ENCODE measurements around the gene ARHGEF28. TPM values are rescaled to one million over a fixed set of nuclear protein-coding genes. Genes with fewer than 3 reads are reported as not detected.
A peak's percentile ranks its signal among the peaks of the same experiment; 100 is the strongest.

The ARHGEF28 gene
- total and polyA plus RNA-seq, 10 of the 15 experiments (the other 5 are each of a cell fraction or from before 2014, with no cell fraction given) = 0.10 to 0.72 (median 0.22) TPM; not detected in 2

DNA sequence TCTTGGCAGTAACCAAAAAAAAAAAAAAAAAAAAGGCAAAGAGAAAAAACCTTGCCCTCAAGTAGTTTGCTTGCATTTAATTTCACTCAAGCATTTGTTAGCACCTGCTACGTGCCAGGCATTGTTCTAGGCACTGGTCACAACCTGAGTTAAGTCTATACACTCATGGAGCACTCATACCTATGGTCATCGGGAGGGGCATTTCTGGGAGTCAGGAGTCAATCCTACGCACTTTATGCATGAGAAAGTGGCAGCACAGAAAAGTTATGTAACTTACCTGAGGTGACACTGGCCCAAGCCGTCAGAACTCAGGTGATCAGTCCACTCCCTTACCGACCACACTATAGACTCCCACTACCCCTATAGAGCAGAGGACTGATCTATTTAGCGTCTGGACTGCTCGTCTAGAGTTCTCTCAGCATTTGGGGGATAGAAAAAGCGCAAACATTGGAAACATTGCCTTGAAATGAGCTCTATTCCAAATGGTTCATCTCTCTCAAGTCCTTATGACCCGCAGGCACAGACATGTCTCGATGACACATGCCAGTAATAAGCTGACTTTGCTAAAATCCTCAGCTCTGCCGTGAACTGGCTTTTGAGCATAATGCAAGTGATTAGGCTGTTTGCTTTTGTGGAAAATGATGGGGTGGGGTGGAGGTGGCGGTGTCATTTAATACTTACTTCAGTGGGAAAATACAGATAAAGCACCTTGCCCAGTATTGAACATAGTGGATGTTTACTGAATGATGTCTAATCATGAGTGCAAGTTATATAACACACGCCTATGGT lies 160.2 kb downstream of the ARHGEF28 start:
- ATAC-seq (no peak), FAIRE-seq (no peak), DNase-seq (ENCODE audit: low read depth, low spot score) (no peak)
- RAD21 ChIA-PET (ENCODE audit: unreplicated experiment) = interaction anchor here (1.2 to 1.4 kb wide), 2 partner anchors 89 to 195 kb away, joined by 3 to 5 read pairs; no protein-coding TSS in a partner anchor
- Histone ChIP-seq H3K79me2 (ENCODE audit: control insufficient read depth, insufficient read depth, low read length) (no peaks in the 10 kb centered on the region), H3K4me3 (no peak overlapping the region), H3K36me3 (ENCODE audit: control insufficient read depth in 2 of 2, insufficient read depth in 2 of 2, low read length in 1 of 2) (no peaks in the 10 kb centered on the region), H3K4me2 (ENCODE audit: control insufficient read depth, insufficient read depth) (no peak overlapping the region), H3K27ac (ENCODE audit: control insufficient read depth, insufficient read depth) (no peak overlapping the region), H2AFZ (ENCODE audit: control insufficient read depth, low read depth, low read length) (no peak overlapping the region), H3K4me1 (ENCODE audit: control insufficient read depth, insufficient read depth, low read length) (no peaks in the 10 kb centered on the region), H4K20me1 (ENCODE audit: control insufficient read depth, insufficient read depth) (no peaks in the 10 kb centered on the region), H3K9ac (ENCODE audit: control insufficient read depth, insufficient read depth, low read length) (no peak overlapping the region), H3K9me3 (replicated peaks; ENCODE audit: control insufficient read depth, insufficient read depth, low read length) (no peaks in the 10 kb centered on the region), H3K27me3 (replicated peaks in 1 of 2; ENCODE audit: control insufficient read depth in 2 of 2, insufficient read depth in 2 of 2, low read length in 1 of 2) (no peaks in the 10 kb centered on the region; a peak in 1 of 4 replicates)
- in situ Hi-C loops (cut with MboI) (no loop called here), intact Hi-C loops (cut with micrococcal nuclease; ENCODE audit: unreplicated experiment) (no loop called here)
- POLR2A ChIA-PET = no interaction called here
- no TSS peak for BruUV-seq (replicated peaks)
- SMC1A ChIA-PET (ENCODE audit: uncharacterized antibody, unreplicated experiment) = interaction anchor here (1.3 to 12.2 kb wide), 4 partner anchors 14 to 194 kb away, joined by 3 to 415 read pairs (median 6); no protein-coding TSS in a partner anchor
- WGBS (ENCODE audit: insufficient coverage, insufficient replicate concordance, low lambda C conversion rate, missing lambda C conversion rate) = 37% methylated on average over 13 of the region's 13 CpGs
- TF ChIP-seq ZNF24 (IDR thresholded peaks at IDR 0.05) (no peak), SP1 (IDR thresholded peaks at IDR 0.05; ENCODE audit: low read depth, low read length) (no peak)
- CTCF ChIA-PET = interaction anchor here (1.1 to 16.6 kb wide), 2 partner anchors 194 to 204 kb away, joined by 3 to 565 read pairs; no protein-coding TSS in a partner anchor

DNA sequence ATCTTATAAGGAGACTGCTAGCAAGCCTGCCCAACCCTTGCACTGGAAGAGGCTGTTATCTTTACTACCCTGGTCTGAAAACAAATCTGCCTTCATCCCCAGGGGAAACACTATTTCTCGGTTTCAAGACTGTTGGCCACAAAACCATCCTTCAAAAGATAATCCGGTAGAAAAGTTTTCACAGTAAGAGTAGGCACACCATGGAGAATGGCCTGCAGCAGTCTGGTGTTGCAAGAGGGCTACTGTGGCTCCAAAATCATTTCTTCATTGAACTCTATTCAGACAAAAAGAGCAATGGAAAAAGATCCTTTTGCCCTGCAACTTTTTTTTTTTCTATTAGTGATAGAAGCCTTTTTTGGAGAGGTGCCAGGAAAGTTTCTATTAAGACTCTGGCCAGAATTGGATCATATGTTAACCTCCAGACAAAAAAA lies 163.9 kb downstream of the ARHGEF28 start:
- WGBS (ENCODE audit: insufficient coverage, insufficient replicate concordance, low lambda C conversion rate, missing lambda C conversion rate) = 25% methylated on average over 2 of the region's 2 CpGs
- Histone ChIP-seq H3K4me3 (no peak overlapping the region), H3K9ac (ENCODE audit: control insufficient read depth, insufficient read depth, low read length) (no peak overlapping the region), H3K4me2 (ENCODE audit: control insufficient read depth, insufficient read depth) (no peak overlapping the region), H3K27me3 (replicated peaks in 1 of 2; ENCODE audit: control insufficient read depth in 2 of 2, insufficient read depth in 2 of 2, low read length in 1 of 2) (no peaks in the 10 kb centered on the region; a peak in 1 of 4 replicates), H3K4me1 (ENCODE audit: control insufficient read depth, insufficient read depth, low read length) (no peaks in the 10 kb centered on the region), H3K27ac (ENCODE audit: control insufficient read depth, insufficient read depth) (no peak overlapping the region), H3K9me3 (replicated peaks; ENCODE audit: control insufficient read depth, insufficient read depth, low read length) (no peaks in the 10 kb centered on the region), H2AFZ (ENCODE audit: control insufficient read depth, low read depth, low read length) (no peak overlapping the region), H3K36me3 (ENCODE audit: control insufficient read depth in 2 of 2, insufficient read depth in 2 of 2, low read length in 1 of 2) (no peaks in the 10 kb centered on the region), H3K79me2 (ENCODE audit: control insufficient read depth, insufficient read depth, low read length) (no peaks in the 10 kb centered on the region), H4K20me1 (ENCODE audit: control insufficient read depth, insufficient read depth) (no peaks in the 10 kb centered on the region)
- intact Hi-C loops (cut with micrococcal nuclease; ENCODE audit: unreplicated experiment) = loop anchor here (5.0 kb wide), 3 partner anchors 107 to 857 kb away; no protein-coding TSS in a partner anchor
- SMC1A ChIA-PET (ENCODE audit: uncharacterized antibody, unreplicated experiment) = interaction anchor here (1.1 to 12.2 kb wide), 9 partner anchors 14 to 198 kb away, joined by 3 to 415 read pairs (median 4); no protein-coding TSS in a partner anchor
- FAIRE-seq (no peak), ATAC-seq (peak; percentile 80), DNase-seq (ENCODE audit: low read depth, low spot score) (peak; percentile 31)
- in situ Hi-C loops (cut with MboI) = loop anchor here (5.0 kb wide), 1 partner anchor 198 kb away; no protein-coding TSS in a partner anchor
- CTCF ChIA-PET = interaction anchor here (0.7 to 16.6 kb wide), 8 partner anchors 10 to 198 kb away, joined by 3 to 565 read pairs (median 6); no protein-coding TSS in a partner anchor
- RAD21 ChIA-PET (ENCODE audit: unreplicated experiment) = interaction anchor here (1.7 to 9.7 kb wide), 5 partner anchors 39 to 198 kb away, joined by 4 to 302 read pairs (median 22); no protein-coding TSS in a partner anchor
- POLR2A ChIA-PET = interaction anchor here (0.5 kb wide), 1 partner anchor 209 kb away, joined by 4 read pairs; no protein-coding TSS in a partner anchor
- no TSS peak for BruUV-seq (replicated peaks)
- no peak for TF ChIP-seq YBX1 (IDR thresholded peaks at IDR 0.05)
- no peak for TF ChIP-seq CHD4 (IDR thresholded peaks at IDR 0.05)
- TF ChIP-seq GABPA (IDR thresholded peaks at IDR 0.05; ENCODE audit: low read depth) = no peak
- no peak for TF ChIP-seq TCF12 (IDR thresholded peaks at IDR 0.05; ENCODE audit: low read depth, low read length)
- TF ChIP-seq MEF2B (IDR thresholded peaks at IDR 0.05; ENCODE audit: partially characterized antibody, poor library complexity, severe bottlenecking) = peak; percentile 79
- no peak for TF ChIP-seq SREBF2 (IDR thresholded peaks at IDR 0.05; ENCODE audit: low read length)
- TF ChIP-seq ZNF24 (IDR thresholded peaks at IDR 0.05) = peak; percentile 89
- no peak for TF ChIP-seq HCFC1 (IDR thresholded peaks at IDR 0.05; ENCODE audit: low read length)
- TF ChIP-seq ZNF274 (IDR thresholded peaks at IDR 0.05; ENCODE audit: insufficient read depth, insufficient read length) = no peak
- TF ChIP-seq SUPT20H (IDR thresholded peaks at IDR 0.05; ENCODE audit: borderline replicate concordance, control insufficient read depth, low read depth, low read length) = no peak
- TF ChIP-seq YY1 (IDR thresholded peaks at IDR 0.05; ENCODE audit: low read depth, low read length) = no peak
- 0 out of 2 replicates have a peak, but pooled peaks have one; percentile 33 for TF ChIP-seq IKZF1 (conservative IDR thresholded peaks at IDR 0.05)
- no peak for TF ChIP-seq TBL1XR1 (IDR thresholded peaks at IDR 0.05; ENCODE audit: low read depth, low read length)
- TF ChIP-seq, protein P1, sequence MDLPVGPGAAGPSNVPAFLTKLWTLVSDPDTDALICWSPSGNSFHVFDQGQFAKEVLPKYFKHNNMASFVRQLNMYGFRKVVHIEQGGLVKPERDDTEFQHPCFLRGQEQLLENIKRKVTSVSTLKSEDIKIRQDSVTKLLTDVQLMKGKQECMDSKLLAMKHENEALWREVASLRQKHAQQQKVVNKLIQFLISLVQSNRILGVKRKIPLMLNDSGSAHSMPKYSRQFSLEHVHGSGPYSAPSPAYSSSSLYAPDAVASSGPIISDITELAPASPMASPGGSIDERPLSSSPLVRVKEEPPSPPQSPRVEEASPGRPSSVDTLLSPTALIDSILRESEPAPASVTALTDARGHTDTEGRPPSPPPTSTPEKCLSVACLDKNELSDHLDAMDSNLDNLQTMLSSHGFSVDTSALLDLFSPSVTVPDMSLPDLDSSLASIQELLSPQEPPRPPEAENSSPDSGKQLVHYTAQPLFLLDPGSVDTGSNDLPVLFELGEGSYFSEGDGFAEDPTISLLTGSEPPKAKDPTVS (IDR thresholded peaks at IDR 0.05; ENCODE audit: low read depth, low read length) = no peak
- TF ChIP-seq NRF1 (conservative IDR thresholded peaks at IDR 0.05; ENCODE audit: low read depth, low read length) = no peak
- TF ChIP-seq HDAC2 (IDR thresholded peaks at IDR 0.05) = no peak

Measured in GM12878 (cell line).